ENCODE results near the gene ATIC.

Gene ATIC

DNA sequence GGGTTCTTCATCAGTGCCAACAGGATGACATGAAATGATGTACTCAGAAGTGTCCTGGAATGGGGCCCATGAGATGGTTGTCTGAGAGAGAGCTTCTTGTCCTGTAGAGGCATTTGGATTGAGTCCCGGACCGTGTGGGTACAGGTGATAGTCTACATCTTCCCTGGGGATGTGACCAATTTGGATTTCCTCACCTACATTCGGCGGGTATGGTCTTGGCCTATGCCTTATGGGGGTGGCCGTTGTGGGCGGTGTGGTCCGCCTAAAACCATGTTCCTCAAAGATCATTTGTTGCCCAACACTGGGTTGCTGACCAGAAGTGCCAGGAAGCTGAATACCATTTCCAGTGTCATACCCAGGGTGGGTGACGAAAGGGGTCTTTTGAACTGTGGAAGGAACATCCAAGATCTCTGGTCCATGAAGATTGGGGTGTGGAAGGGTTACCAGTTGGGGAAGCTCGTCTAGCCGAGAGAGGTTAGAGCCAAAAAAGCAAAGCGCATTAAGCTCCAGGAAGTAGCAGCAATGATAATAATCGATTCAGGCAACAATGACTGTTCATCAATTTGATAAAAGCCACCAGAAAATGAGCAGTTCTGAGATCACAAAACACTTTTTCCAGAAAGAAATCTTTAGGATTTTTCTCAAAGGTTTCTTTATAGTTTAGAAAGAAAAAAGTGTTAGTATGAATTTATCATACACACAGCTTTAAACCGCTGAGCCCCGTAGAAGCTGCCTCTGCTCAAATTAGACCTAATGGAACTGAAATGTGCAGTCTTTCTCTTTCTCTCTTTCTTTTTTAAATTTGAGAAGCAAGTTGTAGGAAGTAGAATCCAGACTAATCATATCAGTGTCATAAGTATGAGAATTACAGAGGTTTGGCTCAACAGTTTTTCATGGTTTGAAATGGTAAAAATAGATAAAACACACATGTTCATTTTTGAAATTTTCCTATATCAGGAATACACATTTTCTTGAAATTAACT is 60.3 kb downstream of the ATIC start:
- Histone ChIP-seq H3K27me3 (ENCODE audit: control insufficient read depth, insufficient read depth, low read length) (no peaks in the 10 kb centered on the region), H3K4me1 (ENCODE audit: control insufficient read depth, insufficient read depth, low read length) (peaks cover 13% of the 10 kb centered on the region), H3K36me3 (ENCODE audit: insufficient read depth, low read length) (peaks cover 97% of the 10 kb centered on the region), H3K4me3 (ENCODE audit: low read length) (no peak overlapping the region), H3K9ac (ENCODE audit: low read depth, low read length) (no peak overlapping the region), H3K4me2 (ENCODE audit: low read length) (no peak overlapping the region), H3K9me3 (replicated peaks; ENCODE audit: low read length) (no peaks in the 10 kb centered on the region)

DNA sequence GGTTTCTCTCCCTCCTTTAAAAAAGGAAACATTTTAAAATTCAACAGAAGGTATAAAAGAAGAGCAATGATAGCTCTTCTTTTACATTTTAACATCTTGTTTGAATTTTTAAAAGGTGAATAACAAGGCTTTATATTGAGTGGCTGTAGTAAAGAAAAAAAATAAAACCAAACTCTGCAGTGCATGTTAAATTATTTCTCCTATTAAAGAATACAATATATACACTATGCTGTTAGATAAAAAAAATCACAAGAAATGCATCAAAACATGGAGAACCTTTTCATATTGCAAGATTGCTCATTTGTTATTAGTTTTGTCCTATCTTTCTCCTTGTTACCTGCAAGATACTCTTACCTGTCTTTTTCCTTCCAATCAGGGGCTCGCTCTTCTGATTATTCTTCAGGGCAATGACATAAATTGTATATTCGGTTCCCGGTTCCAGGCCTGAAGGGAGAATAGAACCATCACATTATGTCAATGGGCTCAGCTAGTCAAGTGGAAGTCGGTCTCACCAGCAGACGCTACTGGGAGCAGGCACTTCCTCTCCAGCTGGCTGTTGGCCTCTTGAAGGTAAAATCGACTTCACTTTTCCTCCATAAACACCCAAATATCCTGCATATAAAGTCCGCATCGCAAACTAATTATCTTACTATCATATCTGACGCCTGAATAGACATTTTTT is 61.2 kb downstream of the ATIC start:
- no peaks in the 10 kb centered on the region for H3K27me3 ChIP-seq (ENCODE audit: control insufficient read depth, insufficient read depth, low read length)
- no peak overlapping the region for H3K4me3 ChIP-seq (ENCODE audit: low read length)
- peaks cover 4% of the 10 kb centered on the region for H3K4me1 ChIP-seq (ENCODE audit: control insufficient read depth, insufficient read depth, low read length)
- no peak overlapping the region for H3K4me2 ChIP-seq (ENCODE audit: low read length)
- H3K9ac ChIP-seq (ENCODE audit: low read depth, low read length) = no peak overlapping the region
- H3K9me3 ChIP-seq (replicated peaks; ENCODE audit: low read length) = no peaks in the 10 kb centered on the region
- H3K36me3 ChIP-seq (ENCODE audit: insufficient read depth, low read length) = peaks cover 96% of the 10 kb centered on the region

DNA sequence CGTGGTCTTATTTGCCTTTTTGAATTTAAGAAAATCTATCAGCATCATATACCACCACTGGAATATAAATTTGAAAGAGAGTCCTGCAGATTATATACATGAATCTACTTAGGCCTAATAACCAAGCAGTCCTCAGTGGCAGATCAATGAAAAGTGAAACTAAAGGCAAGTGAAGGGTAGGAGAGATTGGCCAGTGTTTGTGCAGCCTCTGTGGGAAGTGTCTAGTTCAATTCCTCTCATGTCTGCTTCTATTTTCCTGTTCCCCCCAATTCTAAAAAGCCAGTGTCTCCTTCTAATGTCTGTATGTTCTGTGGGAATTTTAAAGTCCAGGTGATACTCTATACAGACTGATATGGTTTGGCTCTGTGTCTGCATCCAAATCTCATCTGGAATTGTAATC is 62.1 kb downstream of the ATIC start:
- no peak overlapping the region for H3K9ac ChIP-seq (ENCODE audit: low read depth, low read length)
- no peaks in the 10 kb centered on the region for H3K9me3 ChIP-seq (replicated peaks; ENCODE audit: low read length)
- H3K4me1 ChIP-seq (ENCODE audit: control insufficient read depth, insufficient read depth, low read length) = no peaks in the 10 kb centered on the region
- H3K36me3 ChIP-seq (ENCODE audit: insufficient read depth, low read length) = peaks cover 96% of the 10 kb centered on the region
- no peak overlapping the region for H3K4me2 ChIP-seq (ENCODE audit: low read length)
- H3K4me3 ChIP-seq (ENCODE audit: low read length) = no peak overlapping the region
- no peaks in the 10 kb centered on the region for H3K27me3 ChIP-seq (ENCODE audit: control insufficient read depth, insufficient read depth, low read length)

- H3K9me3 ChIP-seq (replicated peaks; ENCODE audit: low read length) = no peaks in the 10 kb centered on the region
- H3K4me3 ChIP-seq (ENCODE audit: low read length) = no peak overlapping the region
- no peak overlapping the region for H3K9ac ChIP-seq (ENCODE audit: low read depth, low read length)
- H3K36me3 ChIP-seq (ENCODE audit: insufficient read depth, low read length) = peaks cover 96% of the 10 kb centered on the region
- no peak overlapping the region for H3K4me2 ChIP-seq (ENCODE audit: low read length)
- H3K4me1 ChIP-seq (ENCODE audit: control insufficient read depth, insufficient read depth, low read length) = no peaks in the 10 kb centered on the region
- H3K27me3 ChIP-seq (ENCODE audit: control insufficient read depth, insufficient read depth, low read length) = no peaks in the 10 kb centered on the region
Measured at GRCh38 chr2:215374642-215375466, 63.0 kb downstream of the ATIC start.

DNA sequence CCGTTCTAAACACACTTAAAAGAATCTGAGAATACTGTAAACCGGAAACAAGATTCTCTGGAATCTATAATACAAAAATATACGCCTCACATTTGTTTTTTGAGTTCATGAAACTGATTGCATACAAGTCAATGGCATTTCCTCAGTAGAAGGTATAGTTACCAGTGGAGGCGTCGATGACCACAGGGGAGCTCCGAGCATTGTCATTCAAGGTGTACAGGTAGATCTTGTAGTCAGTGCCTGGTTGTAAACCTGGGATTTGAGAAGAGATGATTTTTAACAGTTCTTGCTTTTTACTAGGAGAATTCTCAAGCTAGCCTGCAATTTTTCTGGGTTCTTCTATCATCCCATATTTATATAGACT is 63.6 kb downstream of the ATIC start:
- no peak overlapping the region for H3K4me3 ChIP-seq (ENCODE audit: low read length)
- H3K4me2 ChIP-seq (ENCODE audit: low read length) = no peak overlapping the region
- no peaks in the 10 kb centered on the region for H3K27me3 ChIP-seq (ENCODE audit: control insufficient read depth, insufficient read depth, low read length)
- no peaks in the 10 kb centered on the region for H3K9me3 ChIP-seq (replicated peaks; ENCODE audit: low read length)
- H3K9ac ChIP-seq (ENCODE audit: low read depth, low read length) = no peak overlapping the region
- no peaks in the 10 kb centered on the region for H3K4me1 ChIP-seq (ENCODE audit: control insufficient read depth, insufficient read depth, low read length)
- H3K36me3 ChIP-seq (ENCODE audit: insufficient read depth, low read length) = peaks cover 96% of the 10 kb centered on the region

GRCh38 chr2:215376103-215376780 is 64.4 kb downstream of the ATIC start:
- Histone ChIP-seq H3K4me2 (ENCODE audit: low read length) (no peak overlapping the region), H3K36me3 (ENCODE audit: insufficient read depth, low read length) (peaks cover 96% of the 10 kb centered on the region), H3K9me3 (replicated peaks; ENCODE audit: low read length) (no peaks in the 10 kb centered on the region), H3K4me3 (ENCODE audit: low read length) (no peak overlapping the region), H3K4me1 (ENCODE audit: control insufficient read depth, insufficient read depth, low read length) (no peaks in the 10 kb centered on the region), H3K9ac (ENCODE audit: low read depth, low read length) (no peak overlapping the region), H3K27me3 (ENCODE audit: control insufficient read depth, insufficient read depth, low read length) (no peaks in the 10 kb centered on the region)

GRCh38 chr2:215377283-215377682 is 65.4 kb downstream of the ATIC start:
- no peaks in the 10 kb centered on the region for H3K4me1 ChIP-seq (ENCODE audit: control insufficient read depth, insufficient read depth, low read length)
- H3K4me3 ChIP-seq (ENCODE audit: low read length) = no peak overlapping the region
- H3K27me3 ChIP-seq (ENCODE audit: control insufficient read depth, insufficient read depth, low read length) = no peaks in the 10 kb centered on the region
- peaks cover 96% of the 10 kb centered on the region for H3K36me3 ChIP-seq (ENCODE audit: insufficient read depth, low read length)
- H3K9ac ChIP-seq (ENCODE audit: low read depth, low read length) = no peak overlapping the region
- H3K9me3 ChIP-seq (replicated peaks; ENCODE audit: low read length) = no peaks in the 10 kb centered on the region
- no peak overlapping the region for H3K4me2 ChIP-seq (ENCODE audit: low read length)

DNA sequence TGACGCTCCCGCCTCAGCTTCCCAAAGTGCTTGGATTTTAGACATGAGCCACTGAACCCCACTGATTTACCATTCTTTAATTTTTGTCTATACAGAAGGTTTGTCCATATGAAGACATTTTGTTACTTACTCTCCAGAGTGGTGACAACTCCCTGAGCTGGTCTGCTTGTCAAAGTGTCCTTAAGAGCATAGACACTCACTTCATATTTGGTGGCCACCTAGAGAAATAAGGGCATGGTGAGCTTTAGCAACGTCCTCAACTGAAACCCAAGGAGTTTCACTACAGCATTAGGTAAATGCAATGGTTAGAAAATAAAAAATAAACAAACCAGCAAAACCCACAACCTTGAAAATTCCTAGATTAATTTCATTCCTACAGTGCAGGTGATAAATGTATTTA is 66.2 kb downstream of the ATIC start:
- Histone ChIP-seq H3K9ac (ENCODE audit: low read depth, low read length) (no peak overlapping the region), H3K27me3 (ENCODE audit: control insufficient read depth, insufficient read depth, low read length) (no peaks in the 10 kb centered on the region), H3K4me2 (ENCODE audit: low read length) (no peak overlapping the region), H3K36me3 (ENCODE audit: insufficient read depth, low read length) (peaks cover 96% of the 10 kb centered on the region), H3K4me1 (ENCODE audit: control insufficient read depth, insufficient read depth, low read length) (no peaks in the 10 kb centered on the region), H3K9me3 (replicated peaks; ENCODE audit: low read length) (no peaks in the 10 kb centered on the region), H3K4me3 (ENCODE audit: low read length) (no peak overlapping the region)

DNA sequence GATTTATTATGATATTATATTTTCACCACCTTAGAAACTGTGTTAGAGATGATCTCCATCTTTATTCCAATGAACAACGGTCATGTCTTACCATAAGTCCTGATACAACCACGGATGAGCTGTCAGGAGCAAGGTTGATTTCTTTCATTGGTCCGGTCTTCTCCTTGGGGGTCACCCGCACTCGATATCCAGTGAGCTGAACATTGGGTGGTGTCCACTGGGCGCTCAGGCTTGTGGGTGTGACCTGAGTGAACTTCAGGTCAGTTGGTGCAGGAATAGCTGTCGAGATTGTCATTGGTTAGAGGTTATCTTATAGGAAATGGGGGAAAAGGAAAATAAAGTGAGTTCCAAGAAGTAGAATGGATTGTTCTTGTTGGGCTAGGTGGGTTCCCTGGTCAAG is 67.2 kb downstream of the ATIC start:
- H3K4me1 ChIP-seq (ENCODE audit: control insufficient read depth, insufficient read depth, low read length) = no peaks in the 10 kb centered on the region
- no peak overlapping the region for H3K4me3 ChIP-seq (ENCODE audit: low read length)
- H3K27me3 ChIP-seq (ENCODE audit: control insufficient read depth, insufficient read depth, low read length) = no peaks in the 10 kb centered on the region
- H3K36me3 ChIP-seq (ENCODE audit: insufficient read depth, low read length) = peaks cover 98% of the 10 kb centered on the region
- H3K9me3 ChIP-seq (replicated peaks; ENCODE audit: low read length) = no peaks in the 10 kb centered on the region
- H3K4me2 ChIP-seq (ENCODE audit: low read length) = no peak overlapping the region
- no peak overlapping the region for H3K9ac ChIP-seq (ENCODE audit: low read depth, low read length)

- Histone ChIP-seq H3K9ac (ENCODE audit: low read depth, low read length) (no peak overlapping the region), H3K9me3 (replicated peaks; ENCODE audit: low read length) (no peaks in the 10 kb centered on the region), H3K27me3 (ENCODE audit: control insufficient read depth, insufficient read depth, low read length) (no peaks in the 10 kb centered on the region), H3K4me1 (ENCODE audit: control insufficient read depth, insufficient read depth, low read length) (no peaks in the 10 kb centered on the region), H3K36me3 (ENCODE audit: insufficient read depth, low read length) (peaks cover 98% of the 10 kb centered on the region), H3K4me3 (ENCODE audit: low read length) (no peak overlapping the region), H3K4me2 (ENCODE audit: low read length) (no peak overlapping the region)
Measured at GRCh38 chr2:215379948-215380347, 68.1 kb downstream of the ATIC start.

DNA sequence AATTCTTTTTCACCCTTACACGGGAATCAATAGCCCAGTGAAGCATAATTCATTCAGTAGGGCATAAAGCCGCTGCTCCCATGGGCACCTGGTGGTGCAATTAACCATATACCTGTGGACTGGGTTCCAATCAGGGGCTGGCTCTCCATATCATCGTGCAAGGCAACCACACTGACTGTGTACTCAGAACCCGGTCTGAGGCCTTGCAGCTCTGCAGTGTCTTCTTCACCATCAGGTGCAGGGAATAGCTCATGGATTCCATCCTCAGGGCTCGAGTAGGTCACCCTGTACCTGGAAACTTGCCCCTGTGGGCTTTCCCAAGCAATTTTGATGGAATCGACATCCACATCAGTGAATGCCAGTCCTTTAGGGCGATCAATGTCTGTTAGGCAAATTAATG is 68.8 kb downstream of the ATIC start:
- H3K9me3 ChIP-seq (replicated peaks; ENCODE audit: low read length) = no peaks in the 10 kb centered on the region
- peaks cover 92% of the 10 kb centered on the region for H3K36me3 ChIP-seq (ENCODE audit: insufficient read depth, low read length)
- no peak overlapping the region for H3K4me2 ChIP-seq (ENCODE audit: low read length)
- no peak overlapping the region for H3K4me3 ChIP-seq (ENCODE audit: low read length)
- no peaks in the 10 kb centered on the region for H3K4me1 ChIP-seq (ENCODE audit: control insufficient read depth, insufficient read depth, low read length)
- no peak overlapping the region for H3K9ac ChIP-seq (ENCODE audit: low read depth, low read length)
- no peaks in the 10 kb centered on the region for H3K27me3 ChIP-seq (ENCODE audit: control insufficient read depth, insufficient read depth, low read length)
